Measurements from ENCODE around the gene SLC7A7. TPM values are rescaled to one million over a fixed set of nuclear protein-coding genes. Genes with fewer than 3 reads are reported as not detected.
"Not testable (repeated sequence)": the region's sequence is repeated elsewhere in the genome, so short reads cannot be mapped to it uniquely, and the experiment has no call there.

SLC7A7 gene
- total and polyA plus RNA-seq, 4 donors: 2.8 to 14.3 (median 8.8) TPM

GRCh38 chr14:22807432-22808087 lies 7.7 kb downstream of the SLC7A7 start:
- DNase-seq (ENCODE audit: low spot score): no peak
- no peaks in the 10 kb centered on the region for H3K9me3 ChIP-seq (ENCODE audit: control insufficient read depth in 4 of 4, low read length in 3 of 4)
- H3K27me3 ChIP-seq (ENCODE audit: control insufficient read depth in 4 of 4, insufficient read depth in 4 of 4, low read length in 3 of 4): no peaks in the 10 kb centered on the region
- no peak overlapping the region for H3K27ac ChIP-seq (ENCODE audit: low read depth in 1 of 2, low read length in 2 of 2)
- H3K36me3 ChIP-seq (ENCODE audit: control insufficient read depth in 4 of 4, insufficient read depth in 3 of 4, low read depth in 1 of 4, low read length in 3 of 4): no peaks in the 10 kb centered on the region
- H3K4me3 ChIP-seq (ENCODE audit: low read depth in 1 of 3, low read length in 3 of 3): no peak overlapping the region
- WGBS: 78% methylated on average over 13 of the region's 13 CpGs
- TF ChIP-seq HNF4A (conservative IDR thresholded peaks at IDR 0.05) (no peak), NR2F2 (IDR thresholded peaks at IDR 0.05) (peak; percentile 13), RXRA (IDR thresholded peaks at IDR 0.05) (no peak), FOXA1 (IDR thresholded peaks at IDR 0.05) (no peak), SP1 (IDR thresholded peaks at IDR 0.05) (peak; percentile 24), ZBTB33 (IDR thresholded peaks at IDR 0.05) (no peak)
- TF ChIP-seq, protein P1, sequence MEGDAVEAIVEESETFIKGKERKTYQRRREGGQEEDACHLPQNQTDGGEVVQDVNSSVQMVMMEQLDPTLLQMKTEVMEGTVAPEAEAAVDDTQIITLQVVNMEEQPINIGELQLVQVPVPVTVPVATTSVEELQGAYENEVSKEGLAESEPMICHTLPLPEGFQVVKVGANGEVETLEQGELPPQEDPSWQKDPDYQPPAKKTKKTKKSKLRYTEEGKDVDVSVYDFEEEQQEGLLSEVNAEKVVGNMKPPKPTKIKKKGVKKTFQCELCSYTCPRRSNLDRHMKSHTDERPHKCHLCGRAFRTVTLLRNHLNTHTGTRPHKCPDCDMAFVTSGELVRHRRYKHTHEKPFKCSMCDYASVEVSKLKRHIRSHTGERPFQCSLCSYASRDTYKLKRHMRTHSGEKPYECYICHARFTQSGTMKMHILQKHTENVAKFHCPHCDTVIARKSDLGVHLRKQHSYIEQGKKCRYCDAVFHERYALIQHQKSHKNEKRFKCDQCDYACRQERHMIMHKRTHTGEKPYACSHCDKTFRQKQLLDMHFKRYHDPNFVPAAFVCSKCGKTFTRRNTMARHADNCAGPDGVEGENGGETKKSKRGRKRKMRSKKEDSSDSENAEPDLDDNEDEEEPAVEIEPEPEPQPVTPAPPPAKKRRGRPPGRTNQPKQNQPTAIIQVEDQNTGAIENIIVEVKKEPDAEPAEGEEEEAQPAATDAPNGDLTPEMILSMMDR (IDR thresholded peaks at IDR 0.05; ENCODE audit: low read depth, low read length, missing input control): no peak
- TF ChIP-seq, protein P2, sequence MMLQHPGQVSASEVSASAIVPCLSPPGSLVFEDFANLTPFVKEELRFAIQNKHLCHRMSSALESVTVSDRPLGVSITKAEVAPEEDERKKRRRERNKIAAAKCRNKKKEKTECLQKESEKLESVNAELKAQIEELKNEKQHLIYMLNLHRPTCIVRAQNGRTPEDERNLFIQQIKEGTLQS (IDR thresholded peaks at IDR 0.05): no peak
- no peak overlapping the region for H3K9ac ChIP-seq (ENCODE audit: low read depth in 1 of 2, low read length in 2 of 2)
- no peaks in the 10 kb centered on the region for H3K4me1 ChIP-seq (ENCODE audit: control insufficient read depth in 4 of 4, insufficient read depth in 4 of 4, low read length in 3 of 4)

DNA sequence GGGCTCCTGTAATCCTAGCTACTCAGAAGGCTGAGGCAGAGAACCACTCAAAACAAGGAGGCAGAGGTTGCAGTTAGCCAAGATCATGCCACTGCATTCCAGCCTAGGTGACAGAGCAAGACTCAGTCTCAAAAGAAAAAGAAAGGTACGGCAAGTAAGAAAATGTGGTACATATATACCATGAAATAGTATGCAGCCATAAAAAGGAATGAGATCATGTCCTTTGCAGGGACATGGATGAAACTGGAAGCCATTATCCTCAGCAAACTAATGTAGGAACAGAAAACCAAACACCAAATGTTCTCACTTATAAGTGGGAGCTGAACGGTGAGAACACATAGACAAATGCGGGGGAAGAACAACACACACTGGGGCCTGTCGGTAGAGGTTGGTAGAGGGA lies 10.0 kb downstream of the SLC7A7 start:
- H3K4me1 ChIP-seq (ENCODE audit: control insufficient read depth in 4 of 4, insufficient read depth in 4 of 4, low read length in 3 of 4); H3K9ac ChIP-seq (ENCODE audit: low read depth in 1 of 2, low read length in 2 of 2); H3K9me3 ChIP-seq (ENCODE audit: control insufficient read depth in 4 of 4, low read length in 3 of 4); H3K27ac ChIP-seq (ENCODE audit: low read depth in 1 of 2, low read length in 2 of 2); H3K4me3 ChIP-seq (ENCODE audit: low read depth in 1 of 3, low read length in 3 of 3); H3K27me3 ChIP-seq (ENCODE audit: control insufficient read depth in 4 of 4, insufficient read depth in 4 of 4, low read length in 3 of 4); DNase-seq (ENCODE audit: low spot score); H3K36me3 ChIP-seq (ENCODE audit: control insufficient read depth in 4 of 4, insufficient read depth in 3 of 4, low read depth in 1 of 4, low read length in 3 of 4): not testable (repeated sequence)
- 97% methylated on average over 4 of the region's 4 CpGs for WGBS

DNA sequence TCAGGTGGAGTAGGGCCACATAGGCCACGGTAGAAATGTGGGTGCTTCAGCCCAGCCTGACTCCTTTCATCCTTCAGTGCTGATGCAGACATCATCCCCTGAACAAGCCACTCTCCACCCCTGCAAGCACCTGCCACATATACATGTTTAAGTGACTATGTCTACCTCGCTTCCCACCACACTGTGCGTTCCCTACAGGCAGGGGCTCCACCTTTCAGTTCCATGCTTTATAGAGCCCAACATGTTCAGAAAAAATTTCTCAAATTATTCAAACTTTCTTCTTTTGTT lies 11.6 kb downstream of the SLC7A7 start:
- no peak overlapping the region for H3K27ac ChIP-seq (ENCODE audit: low read depth in 1 of 2, low read length in 2 of 2)
- H3K4me1 ChIP-seq (ENCODE audit: control insufficient read depth in 4 of 4, insufficient read depth in 4 of 4, low read length in 3 of 4): peaks cover 0 to 2% (median 0%) of the 10 kb centered on the region in 4 donors
- 91% methylated on average over 3 of the region's 3 CpGs for WGBS
- no peak overlapping the region for H3K4me3 ChIP-seq (ENCODE audit: low read depth in 1 of 3, low read length in 3 of 3)
- no peaks in the 10 kb centered on the region for H3K9me3 ChIP-seq (ENCODE audit: control insufficient read depth in 4 of 4, low read length in 3 of 4)
- no peak for DNase-seq (ENCODE audit: low spot score)
- no peak for TF ChIP-seq YY1 (IDR thresholded peaks at IDR 0.05)
- no peak for TF ChIP-seq GABPA (IDR thresholded peaks at IDR 0.05 in 1 of 2, conservative IDR thresholded peaks at IDR 0.05 in 1 of 2)
- no peak for TF ChIP-seq ZBTB33 (IDR thresholded peaks at IDR 0.05)
- TF ChIP-seq RXRA (IDR thresholded peaks at IDR 0.05): no peak
- no peak for TF ChIP-seq HNF4G (IDR thresholded peaks at IDR 0.05)
- TF ChIP-seq, protein P2 (IDR thresholded peaks at IDR 0.05): no peak
- no peak for TF ChIP-seq FOXA1 (IDR thresholded peaks at IDR 0.05)
- no peak for TF ChIP-seq FOXA2 (IDR thresholded peaks at IDR 0.05)
- TF ChIP-seq TAF1 (conservative IDR thresholded peaks at IDR 0.05): no peak
- H3K36me3 ChIP-seq (ENCODE audit: control insufficient read depth in 4 of 4, insufficient read depth in 3 of 4, low read depth in 1 of 4, low read length in 3 of 4): no peaks in the 10 kb centered on the region
- no peak overlapping the region for H3K9ac ChIP-seq (ENCODE audit: low read depth in 1 of 2, low read length in 2 of 2)
- no peaks in the 10 kb centered on the region for H3K27me3 ChIP-seq (ENCODE audit: control insufficient read depth in 4 of 4, insufficient read depth in 4 of 4, low read length in 3 of 4)

Data from liver (tissue), 9 donors.